ENCODE data around the gene WWOX.

WWOX gene

DNA sequence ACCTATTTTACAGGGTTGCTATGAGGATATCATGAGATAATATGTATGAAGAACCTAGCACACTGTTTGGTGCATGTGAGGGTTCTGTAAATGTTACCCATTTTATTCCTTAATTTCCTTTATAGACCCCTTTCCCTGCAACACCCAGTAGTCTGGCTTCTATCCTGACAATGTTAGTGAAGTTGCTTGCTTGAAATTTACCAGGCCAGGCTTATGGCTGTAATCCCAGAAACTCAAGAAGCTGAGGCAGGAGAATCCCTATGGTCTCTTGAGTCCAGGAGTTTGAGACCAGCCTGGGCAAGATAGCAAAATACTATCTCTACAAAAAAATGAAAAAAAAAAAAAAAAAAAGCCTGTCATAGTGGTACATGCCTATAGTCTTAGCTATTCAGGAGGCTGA, 779.1 kb downstream of the WWOX start:
- DNase-seq (ENCODE audit: low read depth in 1 of 2, low spot score in 1 of 2) = no peak

DNA sequence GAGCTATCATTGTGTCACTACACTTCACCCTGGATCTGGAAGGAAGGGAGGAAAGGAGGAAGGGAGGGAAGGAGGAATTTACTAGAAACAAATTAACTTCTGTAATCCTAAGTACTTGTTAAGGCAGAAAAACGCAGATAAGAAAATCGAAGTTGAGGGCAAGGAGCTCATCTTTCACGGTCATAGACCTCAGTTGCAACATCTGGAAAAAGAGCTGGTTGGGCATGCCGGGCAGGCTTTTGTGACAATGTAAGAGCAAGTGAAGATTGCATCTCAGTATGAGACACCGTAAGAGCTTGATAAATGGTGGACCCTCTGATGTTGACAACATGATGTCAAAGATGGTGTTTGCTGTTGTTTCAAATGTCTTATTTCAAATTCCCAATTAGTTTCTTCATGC, 779.6 kb downstream of the WWOX start:
- no peak for DNase-seq (ENCODE audit: low read depth in 1 of 2, low spot score in 1 of 2)

DNA sequence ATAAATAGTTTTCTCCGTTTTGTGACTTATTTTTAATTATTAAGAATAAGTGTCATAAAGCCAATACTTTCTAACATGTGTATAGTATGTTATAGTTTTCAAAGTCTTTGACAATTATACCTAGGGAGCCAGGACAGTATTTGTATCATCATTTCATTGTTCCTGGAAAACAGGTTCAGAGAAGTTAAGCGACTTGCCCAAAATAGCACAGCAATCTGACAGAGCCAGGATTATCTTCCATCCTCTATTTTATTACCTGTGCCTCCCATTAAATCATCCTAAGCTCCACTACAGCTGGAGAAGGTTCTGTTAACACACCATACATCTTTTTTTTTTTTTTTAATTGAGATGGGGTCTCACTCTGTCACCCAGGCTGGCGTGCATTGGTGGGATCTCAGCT, 782.7 kb downstream of the WWOX start:
- no peak for DNase-seq (ENCODE audit: low read depth in 1 of 2, low spot score in 1 of 2)

DNA sequence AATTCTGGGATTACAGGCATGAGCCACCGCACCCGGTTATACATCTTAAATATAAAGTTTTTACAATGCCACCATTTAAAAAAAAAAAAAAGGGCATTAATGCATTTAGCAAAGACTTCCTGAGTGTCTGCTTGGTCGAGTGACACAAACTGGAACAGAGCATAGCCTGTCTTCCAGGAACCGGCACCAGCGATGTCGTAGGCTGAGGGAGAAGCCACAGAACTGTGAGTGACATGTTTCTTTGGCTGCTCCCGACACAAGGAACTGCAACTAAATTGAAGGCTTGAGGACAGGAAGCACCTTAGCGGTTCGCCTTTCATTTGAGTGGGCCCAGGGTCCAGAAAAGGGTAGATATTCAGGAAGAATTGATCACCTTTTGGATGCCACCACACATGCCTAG, 783.3 kb downstream of the WWOX start:
- DNase-seq (ENCODE audit: low read depth in 1 of 2, low spot score in 1 of 2) = no peak

DNA sequence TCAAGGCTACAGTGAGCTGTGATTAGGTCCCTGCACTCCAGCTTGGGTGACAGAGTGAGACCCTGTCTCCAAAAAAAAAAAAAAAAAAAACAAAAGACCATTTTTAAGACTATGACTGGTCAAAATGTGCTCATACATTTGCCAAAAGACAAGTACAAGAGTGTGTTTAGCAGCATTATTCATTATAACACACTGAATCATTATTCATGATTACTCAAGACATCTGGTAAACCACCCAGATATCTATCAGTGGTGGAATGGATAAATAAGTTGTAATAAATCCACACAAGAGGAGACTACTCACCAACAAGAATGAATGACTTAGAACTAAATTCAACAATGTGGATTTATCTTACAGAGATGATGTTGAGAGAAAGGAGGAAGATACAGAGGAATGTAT, 784.8 kb downstream of the WWOX start:
- DNase-seq (ENCODE audit: low read depth in 1 of 2, low spot score in 1 of 2) = no peak

DNA sequence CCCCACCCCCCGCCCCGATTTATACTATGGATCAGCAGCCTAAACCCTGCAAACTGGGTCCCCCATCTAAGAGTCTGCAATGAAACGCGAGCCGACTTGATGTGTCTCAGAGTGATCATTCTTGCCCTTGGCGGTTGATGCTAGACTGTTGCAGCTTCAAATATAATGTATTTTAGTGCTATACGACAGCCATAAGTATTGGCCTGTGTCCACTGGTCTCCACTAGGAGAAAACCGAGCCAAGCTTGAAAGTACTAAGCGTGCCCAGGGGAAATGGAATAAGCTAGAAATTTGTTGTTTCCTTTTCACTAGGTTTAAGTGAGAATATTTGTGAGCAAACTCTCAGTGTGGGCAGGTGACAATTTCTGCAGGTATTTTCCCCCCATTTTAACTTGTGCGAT, 789.9 kb downstream of the WWOX start:
- DNase-seq (ENCODE audit: low read depth in 1 of 2, low spot score in 1 of 2) = no peak

DNA sequence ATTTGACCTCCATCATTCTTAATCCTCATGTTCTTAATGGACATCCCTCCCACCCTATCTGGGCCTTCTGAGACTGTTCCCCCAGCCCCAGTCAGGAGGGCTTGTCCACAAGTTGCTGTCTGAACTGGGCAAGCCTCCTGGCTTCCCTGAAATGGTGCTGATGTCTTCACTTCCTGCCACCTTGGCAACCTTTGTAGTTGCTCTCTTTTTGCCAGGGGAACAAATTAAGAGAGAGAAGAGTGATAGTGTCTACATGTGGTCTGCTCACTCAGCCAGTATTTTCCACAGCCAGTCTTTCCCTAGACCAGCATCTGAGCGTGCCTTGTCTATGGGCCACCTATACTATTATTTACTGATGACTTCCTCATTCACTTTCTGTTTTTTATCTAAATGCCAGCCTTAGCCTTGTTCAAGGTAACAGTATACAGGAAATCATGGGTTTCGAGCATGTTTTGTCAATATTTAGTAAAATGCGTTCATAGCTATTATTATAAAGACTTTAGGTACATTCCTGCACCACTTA, 791.0 kb downstream of the WWOX start:
- DNase-seq (ENCODE audit: low read depth in 1 of 2, low spot score in 1 of 2) = no peak

DNA sequence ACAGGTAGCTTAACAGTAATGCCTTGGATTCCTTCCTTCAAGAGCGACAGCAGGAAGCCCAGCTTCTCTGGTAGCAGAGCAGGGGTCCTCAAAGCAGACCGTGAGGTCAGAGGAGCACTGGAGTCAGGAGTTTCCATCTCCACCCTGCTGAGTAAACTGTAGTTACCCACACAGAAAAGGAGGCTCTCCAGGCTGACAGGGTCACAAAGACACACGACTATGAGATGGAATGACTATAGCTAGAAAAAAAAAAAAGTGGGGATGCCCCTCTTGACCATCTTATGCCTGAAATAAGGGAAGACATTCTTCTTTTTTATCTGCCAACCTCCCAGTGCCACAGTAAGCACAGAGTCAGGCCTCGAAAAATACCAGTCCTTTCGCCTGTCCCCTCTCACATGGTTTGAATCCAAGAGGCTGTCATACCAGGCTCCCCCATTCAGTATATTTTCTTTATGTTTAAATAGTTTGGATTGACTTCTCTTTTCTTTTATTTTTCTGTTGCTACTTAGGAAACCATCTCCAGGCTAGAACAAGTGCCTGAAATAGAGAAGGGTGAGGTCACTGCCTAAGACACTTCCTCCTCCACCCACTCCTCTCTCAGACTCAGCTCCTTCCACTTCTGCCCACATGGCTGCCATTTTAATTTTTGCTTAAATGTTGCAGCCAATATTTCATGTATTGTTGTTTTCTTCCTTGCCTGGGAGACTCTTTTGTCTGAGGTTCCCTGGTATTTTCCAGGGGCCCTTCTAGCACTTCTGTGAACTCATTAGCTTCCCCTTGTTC, 793.7 kb downstream of the WWOX start:
- no peak for DNase-seq (ENCODE audit: low read depth in 1 of 2, low spot score in 1 of 2)

DNA sequence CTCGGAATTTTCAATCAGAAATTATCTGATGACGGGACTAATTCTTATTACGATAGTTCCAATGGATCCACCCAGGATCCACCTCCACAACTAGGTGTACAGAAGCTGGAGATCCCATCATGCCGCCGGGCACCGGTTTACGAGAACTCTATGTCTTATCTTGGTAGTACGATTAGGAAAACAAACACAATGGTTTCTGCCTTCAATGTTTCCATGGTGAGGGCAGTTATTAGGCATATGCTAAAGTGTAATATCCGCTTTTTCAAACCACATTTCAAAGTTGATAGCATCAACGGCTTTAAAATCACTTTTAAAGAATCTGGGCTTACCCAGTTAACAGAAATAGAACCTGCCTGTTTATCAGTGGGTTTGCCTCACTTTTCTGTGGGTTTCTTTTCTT, 795.4 kb downstream of the WWOX start:
- DNase-seq (ENCODE audit: low read depth in 1 of 2, low spot score in 1 of 2) = no peak

DNA sequence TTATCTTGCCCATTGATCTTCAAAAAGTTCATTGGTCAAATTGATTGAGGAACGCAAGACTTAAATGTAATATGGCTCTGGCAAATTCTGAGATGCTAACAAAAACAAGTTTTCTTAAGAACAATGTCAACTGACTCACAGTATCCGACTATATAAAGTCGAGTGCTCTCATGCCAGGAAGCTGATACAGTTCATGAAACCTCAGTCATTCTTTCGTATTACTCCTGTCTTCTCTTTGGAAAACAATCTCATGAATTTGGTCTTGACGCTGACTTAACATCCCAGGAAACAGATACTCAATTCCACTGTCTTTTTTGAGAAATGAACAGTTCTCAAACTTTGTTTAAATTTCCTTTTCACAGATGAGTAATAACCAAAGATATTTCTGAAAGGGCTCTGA, 796.2 kb downstream of the WWOX start:
- DNase-seq (ENCODE audit: low read depth in 1 of 2, low spot score in 1 of 2) = no peak

DNA sequence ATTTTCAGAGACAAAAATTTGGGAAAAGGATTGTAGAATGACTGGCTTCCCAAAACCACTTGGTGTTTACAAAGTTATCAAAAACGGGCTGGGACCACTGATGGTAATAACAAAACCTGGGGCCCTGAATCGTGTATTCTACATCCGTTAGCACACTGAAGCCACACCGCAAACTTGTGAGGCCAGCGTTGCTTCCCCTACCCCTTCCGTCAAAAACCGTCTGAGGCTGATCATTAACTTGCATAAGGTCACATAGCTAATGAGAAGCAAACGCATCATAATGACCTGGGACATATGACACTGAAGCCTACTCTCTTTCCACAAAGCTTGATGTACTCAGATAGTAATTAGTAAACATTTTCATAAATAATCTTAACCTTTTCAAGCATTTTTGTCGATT, 796.8 kb downstream of the WWOX start:
- no peak for DNase-seq (ENCODE audit: low read depth in 1 of 2, low spot score in 1 of 2)

DNA sequence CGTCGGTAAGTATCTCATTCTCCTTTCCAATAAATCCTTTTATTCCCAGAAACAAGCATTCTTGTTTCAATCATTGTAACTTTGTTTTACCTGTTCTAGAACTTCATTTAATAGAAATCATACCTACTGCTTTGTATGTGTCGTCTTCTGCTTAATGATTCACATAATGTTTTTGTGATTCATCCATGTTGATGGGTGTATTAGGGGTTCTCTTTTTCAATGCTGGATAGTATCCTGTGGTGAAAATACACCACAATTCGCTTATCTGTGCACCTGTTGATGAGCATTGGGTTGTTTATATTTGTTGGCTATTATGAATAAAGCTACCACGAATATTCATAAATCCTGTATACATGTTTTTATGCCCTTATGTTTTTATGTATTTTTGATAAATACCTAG, 797.8 kb downstream of the WWOX start:
- DNase-seq (ENCODE audit: low read depth in 1 of 2, low spot score in 1 of 2) = no peak

DNA sequence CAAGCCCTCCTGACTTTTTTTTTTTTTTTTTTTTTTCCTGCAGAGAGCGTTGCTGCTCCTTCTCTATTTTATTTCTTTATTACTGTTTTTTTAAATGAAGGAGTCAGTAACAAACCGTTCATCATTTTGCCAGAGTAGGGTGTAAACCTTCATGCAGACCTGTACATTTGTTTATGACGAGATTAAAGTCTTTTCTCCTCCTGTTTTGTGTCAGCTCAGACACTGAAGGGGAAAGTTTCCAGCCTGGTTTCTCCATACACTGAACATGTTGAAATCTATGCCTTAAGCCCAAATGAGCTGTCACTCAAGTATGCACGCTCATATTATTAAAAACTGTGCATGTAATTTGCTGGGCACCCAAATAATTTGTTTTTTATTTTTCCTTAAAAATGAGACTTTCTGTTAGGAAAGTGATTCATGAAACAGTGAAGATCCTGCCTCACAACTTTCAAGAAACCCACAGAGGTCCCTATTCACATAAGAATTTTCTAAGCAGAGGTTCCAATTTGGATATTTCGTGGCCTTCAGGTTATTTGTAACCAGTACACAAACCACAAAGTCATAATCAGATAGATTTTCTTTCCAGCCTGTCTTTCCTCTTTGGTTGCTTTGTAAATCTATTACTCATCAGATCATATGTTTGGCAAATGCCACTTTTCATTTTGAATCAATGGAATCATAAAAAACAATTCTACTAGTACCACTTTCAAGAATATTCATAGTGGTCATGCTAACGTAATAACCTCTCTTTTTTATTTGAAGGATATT, 800.8 kb downstream of the WWOX start:
- DNase-seq (ENCODE audit: low read depth in 1 of 2, low spot score in 1 of 2) = no peak

DNA sequence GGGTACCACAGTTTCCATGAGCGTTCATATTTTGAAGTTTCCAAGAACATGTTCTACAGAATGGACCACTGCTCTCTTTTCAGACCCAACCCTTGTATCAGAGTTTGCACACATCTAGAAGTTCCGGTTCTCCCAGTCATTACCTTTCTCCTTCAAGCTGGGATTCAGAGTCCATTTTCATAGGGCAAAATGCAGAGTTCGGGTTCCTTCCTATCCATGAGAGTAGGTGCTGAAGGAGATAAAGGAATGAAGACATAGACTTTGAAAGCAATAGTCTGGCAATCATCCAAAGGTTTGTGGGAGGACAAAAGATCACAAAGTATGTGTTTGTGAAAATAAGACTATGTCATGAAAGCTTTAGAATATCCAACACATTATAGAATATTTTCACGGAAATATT, 801.5 kb downstream of the WWOX start:
- no peak for DNase-seq (ENCODE audit: low read depth in 1 of 2, low spot score in 1 of 2)

DNA sequence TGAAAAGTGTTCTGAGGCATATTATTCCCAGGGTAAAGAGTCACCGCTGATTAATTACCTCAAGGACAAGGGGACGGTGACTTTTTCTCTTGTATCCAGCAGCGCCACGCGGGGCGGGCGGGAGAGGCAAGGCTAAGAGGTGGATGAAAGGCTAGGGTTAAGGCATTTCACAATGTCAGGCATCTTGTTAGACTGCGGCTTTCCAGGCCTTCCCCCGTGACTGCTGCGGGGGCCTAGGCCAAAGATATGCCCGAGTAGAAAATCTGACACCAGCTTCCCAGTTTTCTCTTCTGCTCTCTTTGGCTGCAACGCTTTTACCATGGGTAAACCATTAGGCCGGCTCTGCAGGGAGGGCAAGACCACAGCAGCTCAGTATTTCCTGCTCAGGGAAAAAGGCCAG, 802.9 kb downstream of the WWOX start:
- DNase-seq (ENCODE audit: low read depth in 1 of 2, low spot score in 1 of 2) = no peak

DNA sequence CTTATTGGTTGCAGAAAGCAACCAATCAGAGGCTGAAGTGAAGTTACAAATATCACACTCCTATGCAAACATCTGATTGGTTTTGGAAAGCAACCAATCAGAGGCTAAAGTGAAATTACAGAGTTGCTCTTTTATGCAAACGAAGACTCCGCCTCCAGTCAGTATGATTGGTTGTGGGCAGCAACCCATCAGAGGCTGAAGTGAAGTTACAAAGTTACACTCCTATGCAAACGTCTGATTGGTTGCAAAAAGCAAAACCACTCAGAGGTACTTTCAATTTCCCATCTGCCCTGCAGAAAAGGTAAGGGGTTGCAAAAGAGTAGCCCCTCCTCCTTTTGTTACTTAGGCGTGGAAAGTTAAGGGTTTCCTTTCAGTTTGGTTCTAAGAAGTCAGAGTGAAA, 803.8 kb downstream of the WWOX start:
- DNase-seq (ENCODE audit: low read depth in 1 of 2, low spot score in 1 of 2) = no peak

DNA sequence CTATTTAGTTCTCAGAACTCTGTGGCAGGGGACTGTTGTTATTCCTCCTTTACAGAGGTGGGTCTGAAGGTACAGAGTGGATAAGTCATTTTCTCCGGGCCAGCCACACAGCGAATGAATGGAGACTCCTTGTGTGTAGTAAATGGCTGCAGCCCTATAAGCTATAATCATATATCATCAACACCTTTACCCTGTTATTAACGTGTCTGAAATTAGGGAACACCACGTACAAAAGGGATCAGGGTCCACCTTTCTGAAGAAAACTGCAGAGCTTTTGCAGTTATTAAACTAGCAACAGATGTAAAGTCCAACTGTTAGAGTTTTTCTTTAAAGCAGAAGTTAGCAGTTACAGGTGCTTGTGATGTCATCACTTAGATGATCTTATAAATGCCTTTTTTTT, 804.4 kb downstream of the WWOX start:
- DNase-seq (ENCODE audit: low read depth in 1 of 2, low spot score in 1 of 2) = no peak

DNA sequence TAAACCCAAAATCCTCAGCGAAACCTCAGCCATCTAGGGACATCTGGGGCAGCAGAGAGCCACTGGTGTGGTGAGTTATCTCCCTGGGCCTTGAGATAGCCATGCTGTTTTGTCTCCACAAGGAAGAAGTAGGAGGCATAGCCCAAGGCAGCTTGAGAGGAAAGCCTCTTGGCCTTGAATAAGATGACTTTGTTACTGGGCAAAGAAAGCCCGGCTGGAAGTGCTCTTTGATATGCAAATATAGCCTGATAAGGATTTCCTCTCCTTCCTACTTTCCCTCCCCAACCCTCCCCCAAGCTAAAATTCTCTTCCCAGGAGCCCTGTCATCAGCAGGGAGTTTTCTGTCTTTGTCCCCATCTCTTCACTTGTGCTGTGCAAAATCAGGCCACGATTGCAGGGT, 806.7 kb downstream of the WWOX start:
- no peak for DNase-seq (ENCODE audit: low read depth in 1 of 2, low spot score in 1 of 2)

DNA sequence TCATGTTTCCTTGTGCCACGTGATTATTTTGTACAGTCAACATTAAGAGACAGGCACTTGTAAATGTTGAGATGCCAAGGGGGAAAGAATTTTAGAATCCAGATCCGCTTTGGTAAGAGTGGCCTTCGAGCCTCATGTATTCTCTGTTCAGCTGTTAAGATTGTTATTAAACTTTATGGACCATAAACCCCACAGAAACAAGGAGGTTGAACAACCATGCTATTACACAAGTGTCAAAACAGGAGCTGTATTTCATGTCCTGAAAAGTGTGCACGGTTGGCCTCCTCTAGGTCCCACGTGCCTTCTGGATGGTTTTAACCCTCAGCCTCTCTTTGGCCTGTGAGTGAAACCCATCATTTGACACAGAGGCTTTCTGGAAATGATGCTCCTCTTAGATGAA, 809.8 kb downstream of the WWOX start:
- DNase-seq (ENCODE audit: low read depth in 1 of 2, low spot score in 1 of 2) = no peak

DNA sequence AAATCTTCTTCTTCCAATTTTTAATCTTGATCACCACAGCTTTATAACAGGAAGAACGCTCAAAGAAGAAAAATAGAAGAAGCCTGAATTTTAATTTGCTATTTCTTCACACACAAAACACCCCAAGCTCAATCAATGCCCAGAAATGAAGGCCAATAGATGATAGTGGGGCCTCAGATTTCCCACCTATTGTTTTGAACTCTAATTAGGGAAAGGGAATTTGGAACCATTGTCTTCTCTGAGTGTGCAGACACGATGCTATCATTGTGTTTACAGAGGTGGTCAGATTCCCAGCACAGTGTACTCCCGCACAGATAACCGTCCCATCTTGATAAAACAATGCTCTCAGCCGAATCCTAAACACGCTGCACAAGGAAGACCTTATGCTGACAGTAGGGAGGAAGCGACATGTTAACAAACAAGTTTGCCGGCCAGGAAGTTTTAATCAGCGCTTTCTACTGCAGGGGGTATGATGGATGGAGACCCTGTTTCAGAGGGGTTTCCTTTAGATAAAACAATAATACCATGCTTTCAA, 816.4 kb downstream of the WWOX start:
- no peak for DNase-seq (ENCODE audit: low read depth in 1 of 2, low spot score in 1 of 2)

DNA sequence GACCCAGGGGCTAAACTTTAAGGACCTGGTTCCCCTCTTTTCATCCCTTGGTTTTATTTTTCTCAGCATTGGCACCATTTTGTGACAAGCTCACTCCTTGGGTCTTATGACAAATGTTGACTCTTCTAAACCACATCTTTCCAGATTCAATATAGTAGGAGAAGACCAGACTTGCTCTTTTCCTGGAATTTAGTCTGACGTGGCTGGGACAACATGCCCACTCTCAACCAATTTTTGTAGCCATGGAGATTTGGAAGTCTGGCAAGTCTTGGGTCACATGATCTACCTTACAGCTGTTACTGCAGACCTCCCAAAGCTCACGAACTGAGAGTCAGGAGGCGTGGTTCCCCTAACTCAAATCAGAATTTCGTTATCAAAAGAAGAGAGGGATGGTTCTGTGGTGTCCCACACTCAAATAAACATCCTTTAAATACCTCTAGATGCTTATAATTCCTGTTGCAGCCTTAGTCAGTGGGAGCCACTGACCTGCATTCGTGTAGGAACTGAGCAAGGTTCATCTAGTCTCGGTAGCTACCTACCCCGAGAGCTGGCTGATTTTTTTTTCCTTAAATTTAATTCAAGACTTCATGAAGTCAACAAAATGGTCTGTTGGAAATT, 817.6 kb downstream of the WWOX start:
- DNase-seq (ENCODE audit: low read depth in 1 of 2, low spot score in 1 of 2) = no peak

DNA sequence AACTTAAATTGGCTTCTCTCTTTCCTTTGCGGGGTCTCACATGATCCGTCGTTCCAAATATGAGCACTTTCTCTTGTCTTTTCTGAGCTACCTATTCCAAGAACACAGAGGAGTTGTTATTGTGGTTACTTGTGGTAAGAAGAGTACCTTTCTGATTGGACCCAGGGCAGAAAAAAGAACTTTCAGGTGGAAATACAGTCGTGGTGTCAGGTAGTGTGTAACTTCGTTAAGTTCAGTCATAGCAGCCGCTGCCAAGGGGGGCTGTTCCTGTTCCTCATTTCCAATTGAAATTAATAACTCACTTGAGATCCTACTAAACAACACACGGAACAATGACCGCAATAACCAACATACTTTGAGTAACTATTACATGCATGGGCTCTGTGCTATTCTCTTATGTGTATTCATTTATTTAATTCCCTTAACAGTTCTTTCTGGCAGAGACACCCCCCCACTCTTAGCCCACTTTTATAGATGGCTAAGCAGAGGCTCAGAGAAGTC, 819.4 kb downstream of the WWOX start:
- no peak for DNase-seq (ENCODE audit: low read depth in 1 of 2, low spot score in 1 of 2)

Measured in activated CD4-positive, alpha-beta T cell treated with anti-CD3 and anti-CD28 coated beads, Interleukin-2, amount 50 U/mL, for 24 hours (primary cell).